ENCODE measurements around the gene ZNF500. TPM values are rescaled to one million over a fixed set of nuclear protein-coding genes. Genes with fewer than 3 reads are reported as not detected.
"Not testable (repeated sequence)": the region's sequence is repeated elsewhere in the genome, so short reads cannot be mapped to it uniquely, and the experiment has no call there.

ZNF500 gene
- total RNA-seq, 2 donors from 2014 or later = 14.1 TPM

DNA sequence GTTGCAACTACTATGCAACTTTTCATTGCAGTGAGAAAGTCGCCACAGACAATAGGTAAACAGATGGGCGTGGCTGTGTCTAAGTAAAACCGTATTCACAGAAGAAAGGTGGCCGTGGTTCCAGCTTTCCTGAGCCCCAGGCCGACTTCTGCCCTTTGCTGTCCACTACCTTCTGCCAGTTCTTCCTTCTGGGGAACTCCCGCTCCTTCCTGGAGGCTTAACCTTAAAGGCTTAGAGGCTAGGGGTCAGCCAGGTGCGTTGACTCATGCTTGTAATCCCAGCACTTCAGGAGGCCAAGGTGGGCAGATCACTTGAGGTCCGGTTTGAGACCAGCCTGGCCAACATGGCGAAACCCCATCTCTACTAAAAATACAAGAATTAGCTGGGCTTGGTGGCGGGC is 23.3 kb upstream of the ZNF500 start:
- Mint-ChIP-seq H3K27me3 (ENCODE audit: low read depth) (no peaks in the 10 kb centered on the region), H3K4me3 (no peak overlapping the region), H3K36me3 (ENCODE audit: insufficient read depth in 2 of 2) (no peaks in the 10 kb centered on the region), H3K27ac (no peak overlapping the region), H3K9me3 (no peaks in the 10 kb centered on the region), H3K4me1 (ENCODE audit: low read depth) (peaks cover 6% of the 10 kb centered on the region)
- ATAC-seq (replicated peaks in 1 of 2) (no peak), DNase-seq (no peak)

DNA sequence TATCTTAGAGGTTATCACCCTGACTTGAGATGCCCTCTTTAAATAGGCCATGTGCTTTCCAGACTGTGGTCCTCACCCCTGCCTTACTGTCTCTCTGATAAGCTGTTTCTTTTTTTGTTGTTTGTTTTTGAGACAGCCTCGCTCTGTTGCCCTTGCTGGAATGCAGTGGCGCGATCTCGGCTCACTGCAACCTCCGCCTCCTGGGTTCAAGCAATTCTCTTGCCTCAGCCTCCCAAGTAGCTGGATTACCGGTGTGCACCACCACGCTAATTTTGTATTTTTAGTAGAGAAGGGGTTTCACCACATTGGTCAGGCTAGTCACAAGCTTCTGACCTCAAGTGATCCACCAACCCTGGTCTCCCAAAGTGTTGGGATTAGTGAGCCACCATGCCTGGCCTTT is 21.9 kb upstream of the ZNF500 start:
- Mint-ChIP-seq H3K4me1 (ENCODE audit: low read depth) (peaks cover 6% of the 10 kb centered on the region), H3K27me3 (ENCODE audit: low read depth) (no peaks in the 10 kb centered on the region), H3K4me3 (no peak overlapping the region), H3K36me3 (ENCODE audit: insufficient read depth in 2 of 2) (no peaks in the 10 kb centered on the region), H3K9me3 (no peaks in the 10 kb centered on the region), H3K27ac (no peak overlapping the region)
- ATAC-seq (replicated peaks in 1 of 2) (no peak), DNase-seq (no peak)

DNA sequence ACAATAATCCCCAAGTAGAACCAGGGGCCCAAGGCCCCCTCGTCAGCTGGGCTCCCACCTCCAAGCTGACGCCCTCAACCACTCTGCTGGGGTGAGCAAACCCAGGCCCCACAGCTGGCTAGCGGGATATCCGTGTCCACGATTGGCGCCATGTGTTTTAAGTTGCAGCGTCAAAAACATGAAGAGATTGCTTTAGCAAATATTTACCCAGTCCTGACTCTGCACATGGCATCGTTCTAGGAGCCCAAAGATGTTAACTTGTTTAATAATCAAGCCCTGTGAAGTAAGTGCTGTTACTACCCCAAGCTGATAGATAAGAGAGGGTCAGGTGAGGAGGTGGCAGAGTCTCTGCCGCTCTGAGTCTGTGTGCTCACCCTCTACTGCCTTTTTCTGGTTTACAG is 21.5 kb upstream of the ZNF500 start:
- no peaks in the 10 kb centered on the region for H3K9me3 Mint-ChIP-seq
- no peak for DNase-seq
- H3K36me3 Mint-ChIP-seq (ENCODE audit: insufficient read depth in 2 of 2) = no peaks in the 10 kb centered on the region
- H3K27me3 Mint-ChIP-seq (ENCODE audit: low read depth) = no peaks in the 10 kb centered on the region
- ATAC-seq (replicated peaks in 1 of 2) = no peak
- no peak overlapping the region for H3K4me3 Mint-ChIP-seq
- peaks cover 6% of the 10 kb centered on the region for H3K4me1 Mint-ChIP-seq (ENCODE audit: low read depth)
- no peak overlapping the region for H3K27ac Mint-ChIP-seq

DNA sequence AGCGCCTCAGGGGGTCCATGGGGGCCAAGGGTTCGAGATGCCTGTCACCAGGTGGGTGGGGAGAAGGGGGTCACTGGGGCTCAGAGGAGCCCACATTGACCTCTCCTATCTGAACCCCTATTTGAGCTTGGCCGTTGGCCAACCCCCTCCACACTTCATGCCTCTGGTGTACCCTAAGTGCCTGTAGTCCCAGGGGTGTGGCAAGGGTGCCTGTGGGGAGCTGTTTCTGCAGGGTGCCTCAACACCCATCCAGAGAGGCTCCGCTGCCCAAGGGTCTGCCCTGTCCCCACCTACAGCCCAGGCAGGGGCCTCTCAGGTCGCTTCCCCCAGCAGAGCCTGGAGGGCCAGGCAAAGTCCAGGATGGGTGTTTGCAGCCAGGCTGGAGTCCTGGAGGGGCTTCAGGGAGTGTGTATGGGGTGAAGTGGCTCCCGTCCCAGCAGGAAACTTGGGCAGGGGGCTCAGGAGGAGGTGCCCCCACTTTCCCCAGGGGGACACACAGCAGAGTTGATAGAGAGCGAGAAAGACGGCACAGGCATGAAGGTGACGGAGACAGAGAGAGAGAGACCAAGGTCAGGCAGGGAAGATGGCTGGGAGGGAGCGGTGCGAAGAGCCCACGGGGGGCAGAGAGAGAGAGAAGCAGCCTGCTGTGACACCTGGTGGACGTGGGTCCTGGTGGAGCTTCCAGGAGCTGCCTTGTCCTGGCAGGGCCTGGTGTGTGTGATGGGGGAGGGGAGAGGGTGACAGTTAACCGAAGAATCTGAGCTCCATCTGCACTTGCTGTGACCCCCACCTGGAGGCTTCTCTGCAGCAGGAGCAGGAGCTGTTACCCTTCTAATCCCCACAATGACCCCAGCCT is 20.9 kb upstream of the ZNF500 start, which contains the start of gene SEPTIN12:
SEPTIN12 (minus strand) TSS at position 719 of the 856 bp plus-strand sequence; CDS start at position 19, 700 bp downstream.
- Mint-ChIP-seq H3K27me3 (ENCODE audit: low read depth) (no peaks in the 10 kb centered on the region), H3K36me3 (ENCODE audit: insufficient read depth in 2 of 2) (no peaks in the 10 kb centered on the region), H3K4me1 (ENCODE audit: low read depth) (peaks cover 6% of the 10 kb centered on the region), H3K4me3 (no peak within 1 kb of the TSS), H3K27ac (no peak within 1 kb of the TSS), H3K9me3 (no peaks in the 10 kb centered on the region)
- DNase-seq (no peak), ATAC-seq (replicated peaks in 1 of 2) (no peak)

DNA sequence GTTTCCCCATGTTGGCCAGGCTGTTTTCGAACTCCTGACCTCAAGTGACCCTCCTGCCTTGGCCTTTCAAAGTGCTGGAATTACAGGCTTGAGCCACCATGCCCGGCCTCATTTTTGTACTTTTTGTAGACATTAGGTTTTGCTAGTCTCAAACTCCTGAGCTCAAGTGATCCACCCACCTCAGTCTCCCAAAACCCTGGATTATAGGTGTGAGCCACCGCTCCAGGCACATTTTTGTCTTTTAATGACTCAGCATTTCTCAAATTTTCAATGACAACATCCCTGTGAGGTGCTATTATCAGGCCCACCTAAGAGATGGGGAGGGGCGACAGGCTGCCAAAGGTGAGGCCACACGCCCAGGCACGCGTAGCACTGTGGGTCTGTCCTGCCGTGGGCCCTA is 20.1 kb upstream of the ZNF500 start:
- DNase-seq = no peak
- H3K36me3 Mint-ChIP-seq (ENCODE audit: insufficient read depth in 2 of 2) = no peaks in the 10 kb centered on the region
- H3K4me1 Mint-ChIP-seq (ENCODE audit: low read depth) = peaks cover 6% of the 10 kb centered on the region
- H3K9me3 Mint-ChIP-seq = no peaks in the 10 kb centered on the region
- H3K27ac Mint-ChIP-seq = no peak overlapping the region
- H3K4me3 Mint-ChIP-seq = no peak overlapping the region
- ATAC-seq (replicated peaks in 1 of 2) = no peak
- H3K27me3 Mint-ChIP-seq (ENCODE audit: low read depth) = no peaks in the 10 kb centered on the region

DNA sequence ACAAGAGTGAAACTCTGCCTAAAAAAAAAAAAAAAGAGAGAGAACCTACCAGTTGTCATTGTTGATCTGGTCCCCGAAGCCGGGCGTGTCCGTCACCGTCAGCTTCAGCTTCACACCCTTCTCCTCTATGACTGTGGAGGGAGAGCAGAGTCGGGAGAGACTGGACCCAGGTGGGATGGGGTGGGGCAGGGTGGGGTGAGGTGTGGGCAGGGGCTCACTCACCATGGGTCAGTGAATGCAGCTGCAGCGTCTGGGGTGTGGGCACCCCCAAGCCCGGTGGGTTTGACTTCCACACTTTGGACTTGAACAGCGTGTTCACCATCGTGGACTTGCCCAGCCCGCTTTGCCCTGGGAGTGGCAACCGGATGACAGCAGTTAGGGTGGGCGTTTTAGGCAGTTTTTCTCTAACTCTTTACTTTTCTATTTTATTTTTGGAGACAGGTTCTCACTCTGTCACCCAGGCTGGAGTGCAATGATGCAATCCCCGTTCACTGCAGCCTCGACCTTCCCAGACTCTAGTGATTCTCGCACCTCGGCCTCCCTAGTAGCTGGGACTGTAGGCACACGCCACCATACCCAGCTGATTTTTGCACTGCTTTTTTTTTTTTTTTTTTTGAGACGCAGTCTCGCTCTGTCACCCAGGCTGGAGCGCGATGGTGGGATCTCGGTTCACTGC is 18.9 kb upstream of the ZNF500 start:
- Mint-ChIP-seq H3K4me1 (ENCODE audit: low read depth) (peaks cover 3% of the 10 kb centered on the region), H3K4me3 (no peak overlapping the region), H3K27me3 (ENCODE audit: low read depth) (no peaks in the 10 kb centered on the region), H3K27ac (no peak overlapping the region), H3K9me3 (no peaks in the 10 kb centered on the region), H3K36me3 (ENCODE audit: insufficient read depth in 2 of 2) (no peaks in the 10 kb centered on the region)
- DNase-seq = no peak
- ATAC-seq (replicated peaks in 1 of 2) = no peak

DNA sequence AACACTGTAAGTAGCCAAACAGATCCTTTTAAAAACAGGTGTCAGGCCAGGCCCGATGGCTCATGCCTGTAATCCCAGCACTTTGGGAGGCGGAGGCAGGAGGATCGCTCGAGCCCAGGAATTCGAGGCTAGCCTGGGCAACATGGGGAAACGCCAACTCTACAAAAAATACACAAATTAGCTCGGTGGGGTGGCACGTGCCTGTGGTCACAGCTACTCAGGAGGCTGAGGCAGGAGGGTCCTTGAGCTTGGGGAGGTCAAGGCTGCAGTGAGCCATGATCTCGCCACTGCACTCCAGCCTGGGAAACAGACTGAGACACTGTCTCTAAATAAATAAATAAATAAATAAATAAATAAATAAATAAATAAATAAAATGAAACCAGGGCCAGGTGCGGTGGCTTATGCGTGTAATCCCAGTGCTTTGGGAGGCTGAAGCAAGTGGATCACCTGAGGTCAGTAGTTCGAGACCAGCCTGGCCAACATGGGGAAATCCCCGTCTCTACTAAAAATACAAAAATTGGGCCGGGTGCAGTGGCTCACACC is 17.6 kb upstream of the ZNF500 start:
- not testable (repeated sequence) for ATAC-seq (replicated peaks in 1 of 2); H3K9me3 Mint-ChIP-seq; H3K27ac Mint-ChIP-seq; H3K4me1 Mint-ChIP-seq (ENCODE audit: low read depth); DNase-seq; H3K27me3 Mint-ChIP-seq (ENCODE audit: low read depth); H3K36me3 Mint-ChIP-seq (ENCODE audit: insufficient read depth in 2 of 2); H3K4me3 Mint-ChIP-seq

DNA sequence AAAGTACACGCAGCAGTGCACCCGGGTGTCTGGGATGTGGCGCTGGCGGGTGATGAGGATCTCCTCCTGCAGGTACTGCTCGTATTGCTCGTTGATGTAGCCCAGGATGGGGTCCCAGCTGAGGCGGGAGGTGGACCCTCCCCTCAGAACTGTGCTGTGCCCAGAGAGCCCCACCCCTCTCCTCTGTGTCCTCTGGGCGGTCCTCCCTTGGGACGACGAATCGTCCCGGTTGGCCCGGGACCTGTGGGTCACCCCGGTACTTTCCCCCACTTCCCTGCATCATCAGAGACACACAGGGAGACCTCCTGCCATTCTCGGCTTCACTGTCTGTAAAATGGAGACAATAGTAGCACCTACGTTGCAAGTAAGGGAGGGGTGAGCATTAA is 17.0 kb upstream of the ZNF500 start:
- DNase-seq (no peak), ATAC-seq (replicated peaks in 1 of 2) (no peak)
- Mint-ChIP-seq H3K4me3 (no peak overlapping the region), H3K27me3 (ENCODE audit: low read depth) (no peaks in the 10 kb centered on the region), H3K36me3 (ENCODE audit: insufficient read depth in 2 of 2) (no peaks in the 10 kb centered on the region), H3K27ac (no peak overlapping the region), H3K9me3 (no peaks in the 10 kb centered on the region), H3K4me1 (ENCODE audit: low read depth) (no peaks in the 10 kb centered on the region)

DNA sequence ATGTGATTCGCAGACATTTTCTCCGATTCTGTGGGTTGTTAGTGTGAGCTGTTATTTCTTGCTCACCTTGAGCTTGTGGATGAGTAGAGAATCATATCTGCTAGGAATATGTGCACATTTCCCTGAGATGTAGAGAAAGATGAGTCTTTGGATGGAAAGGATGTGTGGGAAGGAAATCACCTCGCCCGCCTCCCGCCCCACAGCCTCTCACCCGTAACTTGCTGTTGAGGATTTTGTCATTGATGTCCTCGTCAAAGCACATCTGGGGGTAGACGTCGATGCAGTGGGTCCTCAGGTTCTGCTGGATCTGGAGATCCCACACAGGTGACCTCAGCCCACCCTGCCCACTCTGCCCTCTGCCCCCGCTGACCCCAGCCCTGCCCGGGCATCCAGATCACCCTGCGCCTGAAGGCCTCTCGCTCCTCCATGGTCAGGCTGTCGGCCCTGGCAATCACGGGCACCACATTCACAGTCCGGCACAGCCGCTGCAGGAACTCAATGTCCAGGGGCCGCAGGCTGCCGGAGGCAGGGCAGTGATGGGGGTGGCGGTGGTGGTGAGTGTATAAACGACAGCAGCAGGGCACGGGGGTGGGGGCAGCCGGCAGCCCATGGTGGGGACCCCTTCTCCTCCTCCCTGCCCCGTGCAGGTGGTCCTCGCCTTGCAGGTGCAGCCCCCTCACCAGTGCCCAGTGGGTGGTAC is 16.4 kb upstream of the ZNF500 start:
- ATAC-seq (replicated peaks in 1 of 2) = no peak
- H3K27me3 Mint-ChIP-seq (ENCODE audit: low read depth) = no peaks in the 10 kb centered on the region
- H3K4me1 Mint-ChIP-seq (ENCODE audit: low read depth) = no peaks in the 10 kb centered on the region
- no peaks in the 10 kb centered on the region for H3K36me3 Mint-ChIP-seq (ENCODE audit: insufficient read depth in 2 of 2)
- no peaks in the 10 kb centered on the region for H3K9me3 Mint-ChIP-seq
- no peak overlapping the region for H3K4me3 Mint-ChIP-seq
- no peak overlapping the region for H3K27ac Mint-ChIP-seq
- DNase-seq = no peak

DNA sequence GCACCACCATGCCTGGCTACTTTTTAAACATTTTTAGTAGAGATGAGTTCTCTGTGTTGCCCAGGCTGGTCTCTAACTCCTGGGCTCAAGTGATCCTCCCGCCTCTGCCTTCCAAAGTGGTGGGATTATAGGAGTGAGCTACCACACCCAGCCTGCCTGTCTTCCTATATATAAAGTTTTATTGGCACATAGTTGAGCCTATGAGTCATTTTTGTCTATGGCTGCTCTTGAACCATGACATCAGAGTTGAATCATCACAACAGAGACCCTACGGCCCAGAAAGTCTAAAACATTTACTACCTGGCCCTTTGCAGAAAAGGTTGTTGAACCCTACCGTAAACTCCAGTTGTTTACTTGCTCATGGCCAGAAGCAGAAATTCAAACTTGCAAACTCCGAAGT is 13.3 kb upstream of the ZNF500 start:
- no peaks in the 10 kb centered on the region for H3K27me3 Mint-ChIP-seq (ENCODE audit: low read depth)
- no peak for ATAC-seq (replicated peaks in 1 of 2)
- H3K36me3 Mint-ChIP-seq (ENCODE audit: insufficient read depth in 2 of 2) = no peaks in the 10 kb centered on the region
- H3K4me3 Mint-ChIP-seq = no peak overlapping the region
- no peak for DNase-seq
- H3K27ac Mint-ChIP-seq = no peak overlapping the region
- H3K4me1 Mint-ChIP-seq (ENCODE audit: low read depth) = no peaks in the 10 kb centered on the region
- H3K9me3 Mint-ChIP-seq = no peaks in the 10 kb centered on the region

DNA sequence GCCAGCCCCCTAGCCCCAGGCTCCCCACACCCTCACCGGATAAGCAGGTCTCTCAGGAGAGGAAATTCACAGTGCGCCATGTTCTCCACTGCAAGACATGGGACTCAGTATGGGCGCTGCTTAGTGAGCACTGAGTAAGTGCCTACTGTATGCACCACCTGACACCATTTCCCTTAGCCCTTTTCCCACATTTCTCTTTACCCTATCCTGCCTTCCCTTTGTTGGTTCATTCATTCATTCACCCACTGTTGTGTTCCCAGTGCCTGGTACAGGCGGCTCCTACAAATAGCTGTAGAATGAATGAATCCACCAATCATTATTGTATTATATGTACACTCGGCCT is 11.1 kb upstream of the ZNF500 start:
- H3K4me1 Mint-ChIP-seq (ENCODE audit: low read depth) = no peaks in the 10 kb centered on the region
- H3K27ac Mint-ChIP-seq = no peak overlapping the region
- DNase-seq = no peak
- no peak overlapping the region for H3K4me3 Mint-ChIP-seq
- no peaks in the 10 kb centered on the region for H3K9me3 Mint-ChIP-seq
- no peaks in the 10 kb centered on the region for H3K27me3 Mint-ChIP-seq (ENCODE audit: low read depth)
- ATAC-seq (replicated peaks in 1 of 2) = no peak
- H3K36me3 Mint-ChIP-seq (ENCODE audit: insufficient read depth in 2 of 2) = no peaks in the 10 kb centered on the region

DNA sequence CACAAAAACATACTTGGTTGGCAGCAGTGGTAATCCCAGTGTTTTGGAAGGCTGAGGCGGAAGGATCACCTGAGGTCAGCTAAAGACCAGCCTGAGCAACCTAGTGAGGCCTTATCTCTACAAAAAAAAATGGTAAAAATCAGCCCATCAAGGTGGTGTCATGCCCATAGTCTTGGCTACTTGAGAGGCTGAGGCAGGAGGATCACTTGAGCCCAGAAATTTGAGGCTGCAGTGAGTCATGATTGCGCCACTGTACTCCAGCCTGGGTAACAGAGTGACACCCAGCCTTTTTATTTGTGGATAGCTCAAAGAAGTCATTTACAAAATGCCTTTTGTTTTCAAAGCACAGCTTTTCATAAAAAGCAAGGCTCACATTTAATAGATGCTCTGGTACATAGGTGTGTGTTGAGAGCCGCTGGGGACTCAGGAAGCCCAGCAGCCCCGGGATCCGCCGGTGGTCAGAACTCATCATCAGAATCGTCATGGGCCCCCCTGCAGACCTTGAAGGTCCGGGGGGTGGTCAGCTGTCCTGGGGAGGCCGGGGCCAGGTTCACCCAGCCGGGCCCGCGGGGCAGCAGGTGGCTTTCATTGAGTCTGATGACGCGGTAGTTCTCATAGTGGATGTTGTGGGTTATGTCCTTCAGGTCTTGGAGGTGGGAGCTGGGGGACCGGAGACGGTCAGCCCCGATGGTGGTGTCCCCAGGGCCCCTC is 10.5 kb upstream of the ZNF500 start:
- Mint-ChIP-seq H3K4me3 (no peak overlapping the region), H3K9me3 (no peaks in the 10 kb centered on the region), H3K36me3 (ENCODE audit: insufficient read depth in 2 of 2) (no peaks in the 10 kb centered on the region)

More for the DNA sequence above, 10.5 kb upstream of the ZNF500 start:
- no peaks in the 10 kb centered on the region for H3K27me3 Mint-ChIP-seq (ENCODE audit: low read depth)
- DNase-seq (no peak), ATAC-seq (replicated peaks in 1 of 2) (no peak)
- no peak overlapping the region for H3K27ac Mint-ChIP-seq
- H3K4me1 Mint-ChIP-seq (ENCODE audit: low read depth) = no peaks in the 10 kb centered on the region

Data from activated T-cell treated with anti-CD3 and anti-CD28 coated beads, Interleukin-2, amount 50 U/mL, for 72 hours (primary cell).